NCI-H146 treated with DMSO at 0.1 percent for 48 hours (cell line): ENCODE measurements around the gene TTBK1.

Experiments used
- DNase-seq: peaks from one replicate; lab custom pipeline; 2025; ENCODE audit not compliant: unreplicated experiment; lab: John Stamatoyannopoulos, UW

Gene TTBK1

GRCh38 chr6:43242908-43243663 is at the start of gene TTBK1:
TTBK1 (plus strand) TSS chr6:43243481; CDS start chr6:43246661, 3,180 bp downstream.
- peak; percentile 15 for DNase-seq

- DNase-seq = no peak
Measured at GRCh38 chr6:43193929-43194328, 49.4 kb upstream of the TTBK1 start.

- no peak for DNase-seq
Measured at GRCh38 chr6:43196337-43196736, 46.9 kb upstream of the TTBK1 start.

GRCh38 chr6:43199912-43200311 is 43.4 kb upstream of the TTBK1 start:
- no peak for DNase-seq

- no peak for DNase-seq
Measured at GRCh38 chr6:43200541-43200940, 42.7 kb upstream of the TTBK1 start.

GRCh38 chr6:43202451-43202850 is 40.8 kb upstream of the TTBK1 start:
- DNase-seq = no peak

GRCh38 chr6:43203029-43203717 is 40.1 kb upstream of the TTBK1 start:
- DNase-seq = no peak

GRCh38 chr6:43203718-43204095 is 39.6 kb upstream of the TTBK1 start:
- no peak for DNase-seq

- DNase-seq = no peak
Measured at GRCh38 chr6:43204271-43205105, 38.8 kb upstream of the TTBK1 start.

- no peak for DNase-seq
Measured at GRCh38 chr6:43205849-43206248, 37.4 kb upstream of the TTBK1 start.

- DNase-seq = no peak
Measured at GRCh38 chr6:43207286-43207685, 36.0 kb upstream of the TTBK1 start.

GRCh38 chr6:43211955-43212354 is 31.3 kb upstream of the TTBK1 start:
- no peak for DNase-seq

- DNase-seq = no peak
Measured at GRCh38 chr6:43213431-43213830, 29.9 kb upstream of the TTBK1 start.

GRCh38 chr6:43215066-43215465 is 28.2 kb upstream of the TTBK1 start:
- DNase-seq = no peak

GRCh38 chr6:43216200-43216599 is 27.1 kb upstream of the TTBK1 start:
- DNase-seq = no peak

GRCh38 chr6:43217351-43217750 is 25.9 kb upstream of the TTBK1 start:
- no peak for DNase-seq

- no peak for DNase-seq
Measured at GRCh38 chr6:43219119-43219518, 24.2 kb upstream of the TTBK1 start.

GRCh38 chr6:43219814-43220213 is 23.5 kb upstream of the TTBK1 start:
- no peak for DNase-seq

GRCh38 chr6:43220439-43220951 is 22.8 kb upstream of the TTBK1 start:
- DNase-seq = no peak

GRCh38 chr6:43221046-43221972 is 22.0 kb upstream of the TTBK1 start:
- DNase-seq = no peak
